ENCODE measurements around the gene PCDHGA1.

DNA sequence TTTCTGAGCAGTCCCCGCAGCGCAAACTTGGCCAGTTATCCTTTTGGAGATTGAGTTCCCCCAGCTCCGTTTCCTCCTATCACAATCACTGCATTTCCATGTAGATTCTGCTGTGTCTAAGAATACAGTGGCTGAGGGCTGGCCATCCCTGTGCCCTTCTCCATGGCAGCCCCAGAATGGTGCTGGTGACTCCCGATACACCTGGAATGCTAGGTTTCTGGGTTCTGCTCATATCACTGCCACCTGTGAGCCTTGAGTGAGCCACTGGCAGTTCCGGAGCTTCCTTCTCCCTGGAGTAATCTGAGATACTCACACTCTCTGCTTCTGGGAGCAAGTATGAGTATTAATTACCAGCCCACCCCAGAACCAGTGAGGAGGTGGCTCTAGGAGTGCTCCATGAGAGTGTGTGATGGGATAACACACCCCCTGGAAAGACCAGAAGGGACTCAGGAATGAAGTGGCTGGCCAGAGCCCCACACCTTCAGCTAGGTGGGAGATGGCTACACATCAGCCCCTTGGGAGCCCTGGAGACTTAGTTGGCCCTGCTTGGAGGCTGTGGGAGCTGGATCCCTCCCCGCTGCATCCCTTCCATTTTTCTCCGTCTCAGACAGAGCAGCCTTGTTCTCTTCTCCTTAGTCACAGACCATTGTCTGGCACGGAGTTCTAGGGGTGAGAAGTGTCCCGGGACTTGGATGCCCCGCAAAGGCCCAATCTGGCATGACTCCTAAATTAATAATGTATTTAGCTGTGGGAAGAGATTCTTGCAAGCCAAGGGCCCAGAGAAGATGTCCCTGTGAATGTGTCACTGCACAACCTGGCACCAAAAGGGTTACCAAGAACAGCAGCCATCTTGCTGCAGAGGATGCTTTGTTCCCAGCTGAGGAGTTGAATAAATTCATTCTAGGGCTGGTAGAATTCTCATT is 163.4 kb downstream of the PCDHGA1 start:
- TF ChIP-seq POLR2A (IDR thresholded peaks at IDR 0.05; ENCODE audit: low read length) (no peak), GATA1 (IDR thresholded peaks at IDR 0.05; ENCODE audit: low read depth, low read length) (no peak)
